ENCODE measurements around the gene MRPS18A. TPM values are rescaled to one million over a fixed set of nuclear protein-coding genes. Genes with fewer than 3 reads are reported as not detected.

Gene MRPS18A
- total RNA-seq, 1 donor from 2014 or later, result 29.8 TPM

DNA sequence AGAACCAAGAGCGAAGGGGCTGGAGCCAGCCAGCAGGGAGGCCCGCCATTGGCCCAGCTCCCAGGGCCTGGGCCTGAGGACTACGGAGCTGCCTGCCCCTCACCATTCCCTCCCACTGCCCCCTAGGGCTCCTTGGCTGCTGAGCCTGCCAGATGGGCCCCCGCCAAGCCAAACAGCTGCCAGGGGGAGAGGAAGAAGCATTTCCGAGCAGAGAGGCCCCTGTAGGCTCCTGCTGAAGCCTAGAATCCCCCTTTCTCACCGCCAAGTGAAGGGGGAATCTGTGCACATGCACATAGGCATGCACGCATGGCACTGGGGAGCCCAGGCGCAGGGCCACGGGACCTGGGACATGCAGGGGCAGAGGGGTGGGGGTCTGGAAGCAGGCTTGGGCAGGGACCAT lies 28.5 kb upstream of the MRPS18A start:
- no peaks in the 10 kb centered on the region for H3K9me3 ChIP-seq
- no peak for DNase-seq (ENCODE audit: low spot score in 2 of 2)
- intact Hi-C loops (cut with DNase I), result no loop called here
- peaks cover 7% of the 10 kb centered on the region in 2 donors for H3K4me1 ChIP-seq
- H3K36me3 ChIP-seq, result no peaks in the 10 kb centered on the region
- no peak for TF ChIP-seq CTCF (IDR thresholded peaks at IDR 0.05)
- H3K27ac ChIP-seq, result no peak overlapping the region
- H3K27me3 ChIP-seq, result no peaks in the 10 kb centered on the region
- H3K4me3 ChIP-seq, result no peak overlapping the region

DNA sequence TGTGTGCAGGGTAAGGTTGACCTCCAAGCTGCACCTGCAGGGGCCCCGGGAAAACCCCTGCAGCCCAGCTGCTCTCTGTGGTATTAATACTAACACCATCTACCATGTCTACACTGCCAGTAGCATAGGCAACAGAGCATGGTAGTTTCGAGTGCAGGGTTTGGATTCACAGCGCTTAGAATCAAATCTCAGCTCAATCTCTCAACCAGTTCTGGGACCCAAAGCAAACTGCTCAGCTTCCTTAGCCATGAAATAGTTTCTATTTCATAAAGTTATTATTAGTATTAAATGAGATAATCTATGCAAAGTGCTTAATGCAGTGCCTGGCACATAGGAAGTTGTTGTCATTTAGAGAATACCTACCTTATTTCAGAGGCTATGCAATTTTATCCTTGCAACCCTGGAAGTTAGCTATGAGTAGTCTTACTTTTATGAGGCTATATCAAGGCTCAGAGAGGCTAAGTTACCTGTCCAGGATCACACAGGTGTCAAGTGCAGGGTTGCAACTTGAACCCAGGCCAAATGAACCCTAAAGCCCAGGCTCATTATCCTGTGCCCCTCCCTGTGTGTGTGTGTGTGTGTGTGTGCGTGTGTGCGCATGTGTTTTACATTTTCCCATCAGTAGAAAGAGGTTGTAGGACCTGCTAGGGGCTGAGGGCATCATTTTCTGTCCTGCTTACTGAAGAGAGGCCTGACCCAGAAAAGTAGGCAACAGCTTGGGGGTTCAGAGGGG lies 27.6 kb upstream of the MRPS18A start:
- H3K36me3 ChIP-seq, result no peaks in the 10 kb centered on the region
- no peak for TF ChIP-seq CTCF (IDR thresholded peaks at IDR 0.05)
- H3K9me3 ChIP-seq, result no peaks in the 10 kb centered on the region
- no peaks in the 10 kb centered on the region for H3K27me3 ChIP-seq
- intact Hi-C loops (cut with DNase I), result no loop called here
- no peak overlapping the region for H3K4me3 ChIP-seq
- DNase-seq (ENCODE audit: low spot score in 2 of 2), result no peak
- H3K4me1 ChIP-seq, result peaks cover 7% of the 10 kb centered on the region in 2 donors
- H3K27ac ChIP-seq, result no peak overlapping the region

GRCh38 chr6:43714311-43715055 lies 26.9 kb upstream of the MRPS18A start:
- no peak overlapping the region for H3K4me3 ChIP-seq
- H3K27ac ChIP-seq, result no peak overlapping the region
- intact Hi-C loops (cut with DNase I), result no loop called here
- DNase-seq (ENCODE audit: low spot score in 2 of 2), result no peak
- H3K36me3 ChIP-seq, result no peaks in the 10 kb centered on the region
- peaks cover 7% of the 10 kb centered on the region in 2 donors for H3K4me1 ChIP-seq
- TF ChIP-seq CTCF (IDR thresholded peaks at IDR 0.05), result no peak
- H3K9me3 ChIP-seq, result no peaks in the 10 kb centered on the region
- no peaks in the 10 kb centered on the region for H3K27me3 ChIP-seq

DNA sequence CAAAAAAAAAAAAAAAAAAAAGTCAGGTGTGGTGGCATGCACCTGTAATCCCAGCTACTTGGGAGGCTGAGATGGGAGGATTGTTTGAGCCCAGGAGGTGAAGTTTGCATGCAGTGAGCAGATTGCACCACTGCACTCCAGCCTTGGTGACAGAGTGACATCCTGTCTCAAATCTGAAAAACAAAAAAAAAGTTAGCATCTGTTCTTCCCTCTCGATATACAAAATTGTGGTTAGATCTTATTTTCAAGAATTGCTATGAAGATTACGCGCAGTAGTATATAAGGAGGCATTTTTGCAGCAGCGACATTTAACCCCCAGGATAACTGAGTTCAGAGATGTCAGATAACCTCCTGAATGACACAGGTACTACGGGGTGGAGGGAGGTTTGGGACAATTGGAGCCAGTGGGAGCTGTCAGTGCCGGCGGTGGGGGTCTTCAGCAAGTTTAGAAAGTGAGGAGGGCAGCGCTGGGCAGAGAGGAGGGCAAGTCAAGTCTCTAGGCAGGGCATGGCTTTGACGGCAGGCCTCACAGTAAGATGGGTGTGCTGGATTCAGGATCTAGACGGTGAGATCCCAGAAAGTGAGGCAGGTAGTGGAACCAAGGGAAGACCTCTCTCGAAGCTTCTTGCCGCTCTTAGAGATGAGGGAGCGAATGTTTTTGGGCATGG lies 26.2 kb upstream of the MRPS18A start:
- peaks cover 7% of the 10 kb centered on the region in 2 donors for H3K4me1 ChIP-seq
- no peak overlapping the region for H3K4me3 ChIP-seq
- H3K27me3 ChIP-seq, result no peaks in the 10 kb centered on the region
- H3K9me3 ChIP-seq, result no peaks in the 10 kb centered on the region
- no peaks in the 10 kb centered on the region for H3K36me3 ChIP-seq
- DNase-seq (ENCODE audit: low spot score in 2 of 2), result no peak
- no peak for TF ChIP-seq CTCF (IDR thresholded peaks at IDR 0.05)
- intact Hi-C loops (cut with DNase I), result no loop called here
- H3K27ac ChIP-seq, result no peak overlapping the region

- no peak for DNase-seq (ENCODE audit: low spot score in 2 of 2)
Observed at GRCh38 chr6:43712579-43712978, 25.0 kb upstream of the MRPS18A start.

More at GRCh38 chr6:43712579-43712978, 25.0 kb upstream of the MRPS18A start:
- Histone ChIP-seq H3K27ac (no peak overlapping the region), H3K4me3 (no peak overlapping the region), H3K27me3 (no peaks in the 10 kb centered on the region), H3K4me1 (peaks cover 7% of the 10 kb centered on the region in 2 donors), H3K9me3 (no peaks in the 10 kb centered on the region), H3K36me3 (no peaks in the 10 kb centered on the region)
- intact Hi-C loops (cut with DNase I), result no loop called here
- no peak for TF ChIP-seq CTCF (IDR thresholded peaks at IDR 0.05)

All from ascending aorta (tissue), 2 donors.